Gastrocnemius medialis (tissue), 4 donors: ENCODE results near the gene UBALD2.

Experiments
- CTCF ChIP-seq, 5 experiments: fragments of 450-650 bp in 3 of 5; fragments of 200-600 bp in 2 of 5; sonication (generic) in 2 of 5; IDR thresholded peaks in 4 of 5; conservative IDR thresholded peaks in 1 of 5; 1 replicate in 4 of 5; 2 replicates in 1 of 5; pipeline ENCODE4 v1.5.1; 2016 to 2019; ENCODE audit warnings: antibody characterized with exemption in 5 of 5, mild to moderate bottlenecking in 3 of 5, moderate library complexity in 3 of 5
- POLR2A ChIP-seq, 2 donors: fragments of 450-650 bp; IDR thresholded peaks; one replicate each; pipeline ENCODE4 v1.6.1; 2017; ENCODE audit warnings: antibody characterized with exemption in 2 of 2, mild to moderate bottlenecking in 2 of 2, moderate library complexity in 2 of 2

GRCh38 chr17:76276069-76276431 is 10.9 kb downstream of the UBALD2 start:
- TF ChIP-seq CTCF (IDR thresholded peaks at IDR 0.05 in 4 of 5, conservative IDR thresholded peaks at IDR 0.05 in 1 of 5) (no peak), POLR2A (IDR thresholded peaks at IDR 0.05) (no peak)
